Panc1 (cell line): ENCODE results near the gene FBLN2. TPM values are rescaled to one million over a fixed set of nuclear protein-coding genes. Genes with fewer than 3 reads are reported as not detected.

ENCODE experiments used
- ATAC-seq: fragments of 200-7000 bp; cut with Tn5 transposase; 2 replicates; pipeline ENCODE4 v1.9.1; 2020; ENCODE audit warnings: mild to moderate bottlenecking, moderate library complexity
- BruUV-seq: library from RNA; stranded (reverse); fragments of 400-500 nt; replicated peaks from 2 replicates; lab custom pipeline; 2021; lab: Mats Ljungman, UMichigan
- CTCF ChIA-PET: fragments of 300-600 bp; sonication (Branson Sonifier 250); formaldehyde crosslinking; loops from one replicate; lab custom pipeline; 2022; ENCODE audit warnings: antibody characterized with exemption; lab: Charles Lee
- POLR2A ChIA-PET: fragments of 300-600 bp; sonication (Branson Sonifier 250); formaldehyde crosslinking; loops from one replicate; lab custom pipeline; 2022; ENCODE audit warnings: antibody characterized with exemption; lab: Charles Lee
- DNase-seq: peaks from one replicate; pipeline ENCODE4 v3.0.0-alpha.2; 2010; ENCODE audit warnings: low read depth, low spot score
- H3K27ac ChIP-seq: 2 replicates; pipeline ENCODE4 v1.5.1; 2011; ENCODE audit warnings: mild to moderate bottlenecking, low read length, inconsistent platforms
- H3K27me3 ChIP-seq: fragments of 200-500 bp; sonication (Bioruptor generic); 2 replicates; pipeline ENCODE4 v1.6.0; 2014; ENCODE audit warnings: low read length, inconsistent platforms; ENCODE audit not compliant: control insufficient read depth, insufficient read depth
- H3K36me3 ChIP-seq: fragments of 200-500 bp; sonication (Bioruptor generic); 2 replicates; pipeline ENCODE4 v1.5.1; 2014; ENCODE audit warnings: inconsistent platforms, mild to moderate bottlenecking, low read length, moderate library complexity; ENCODE audit not compliant: control insufficient read depth, insufficient read depth
- H3K4me1 ChIP-seq: 2 replicates; pipeline ENCODE4 v1.5.1; 2011; ENCODE audit warnings: inconsistent platforms, mild to moderate bottlenecking, low read length, moderate library complexity; ENCODE audit not compliant: control insufficient read depth, insufficient read depth
- H3K4me3 ChIP-seq, 2 experiments: 2 replicates each; pipeline ENCODE4 v1.5.1; 2011 to 2012; ENCODE audit warnings: low read depth in 2 of 2, low read length in 2 of 2, mild to moderate bottlenecking in 2 of 2, inconsistent platforms in 1 of 2, moderate library complexity in 1 of 2
- H3K9me3 ChIP-seq: fragments of 200-500 bp; sonication (Bioruptor generic); 2 replicates; pipeline ENCODE4 v1.5.1; 2014; ENCODE audit warnings: low read depth, mild to moderate bottlenecking, inconsistent platforms, low read length, moderate library complexity; ENCODE audit not compliant: control insufficient read depth, insufficient read depth
- POLR2AphosphoS5 ChIP-seq: IDR thresholded peaks from 2 replicates; pipeline ENCODE4 v1.6.1; 2012; ENCODE audit warnings: mild to moderate bottlenecking, low read depth, low read length, moderate library complexity
- REST ChIP-seq, 2 experiments: IDR thresholded peaks; 2 replicates each; pipeline ENCODE4 v1.6.1; 2011 to 2012; ENCODE audit warnings: low read depth in 2 of 2, control low read depth in 1 of 2, low read length in 1 of 2, mild to moderate bottlenecking in 1 of 2, moderate library complexity in 1 of 2; ENCODE audit not compliant: insufficient read depth in 1 of 2
- SIN3A ChIP-seq: IDR thresholded peaks from 2 replicates; pipeline ENCODE4 v1.6.1; 2012; ENCODE audit warnings: low read depth, mild to moderate bottlenecking, low read length, moderate library complexity, borderline replicate concordance; ENCODE audit not compliant: insufficient read depth
- TCF7L2 ChIP-seq: IDR thresholded peaks from 2 replicates; pipeline ENCODE4 v1.6.1; 2011; ENCODE audit warnings: mild to moderate bottlenecking, low read depth, low read length, inconsistent platforms
- in situ Hi-C: cut with HindIII; loops from 2 replicates; pipeline ENCODE4 v1.10.0; 2016; ENCODE audit warnings: low sequenced_read_pairs, low pct_unique_long_range_greater_than_20kb
- intact Hi-C: fragments of 100-400 bp; cut with micrococcal nuclease; formaldehyde crosslinking; loops from one replicate; pipeline ENCODE4 v1.10.0; 2022; ENCODE audit not compliant: unreplicated experiment
- total RNA-seq: library from RNA; stranded (reverse); gene quantifications from one replicate; pipeline ENCODE4 v1.2.1, GENCODE V29; 2021; ENCODE audit not compliant: unreplicated experiment
- TF ChIP-seq, protein P1 (sequence below): fragments of 450-650 bp; IDR thresholded peaks from 2 replicates; pipeline ENCODE4 v1.5.1; 2017; ENCODE audit warnings: mild to moderate bottlenecking

Gene FBLN2
- total RNA-seq, 1 experiment from 2014 or later: 0.44 TPM

GRCh38 chr3:13566769-13567310 is 17.9 kb downstream of the FBLN2 start:
- CTCF ChIA-PET: no interaction called here
- Histone ChIP-seq H3K4me1 (no peaks in the 10 kb centered on the region), H3K27ac (no peak overlapping the region), H3K9me3 (no peaks in the 10 kb centered on the region), H3K4me3 (no peak overlapping the region), H3K36me3 (no peaks in the 10 kb centered on the region), H3K27me3 (no peaks in the 10 kb centered on the region)
- intact Hi-C loops: no loop called here
- TF ChIP-seq, protein P1, sequence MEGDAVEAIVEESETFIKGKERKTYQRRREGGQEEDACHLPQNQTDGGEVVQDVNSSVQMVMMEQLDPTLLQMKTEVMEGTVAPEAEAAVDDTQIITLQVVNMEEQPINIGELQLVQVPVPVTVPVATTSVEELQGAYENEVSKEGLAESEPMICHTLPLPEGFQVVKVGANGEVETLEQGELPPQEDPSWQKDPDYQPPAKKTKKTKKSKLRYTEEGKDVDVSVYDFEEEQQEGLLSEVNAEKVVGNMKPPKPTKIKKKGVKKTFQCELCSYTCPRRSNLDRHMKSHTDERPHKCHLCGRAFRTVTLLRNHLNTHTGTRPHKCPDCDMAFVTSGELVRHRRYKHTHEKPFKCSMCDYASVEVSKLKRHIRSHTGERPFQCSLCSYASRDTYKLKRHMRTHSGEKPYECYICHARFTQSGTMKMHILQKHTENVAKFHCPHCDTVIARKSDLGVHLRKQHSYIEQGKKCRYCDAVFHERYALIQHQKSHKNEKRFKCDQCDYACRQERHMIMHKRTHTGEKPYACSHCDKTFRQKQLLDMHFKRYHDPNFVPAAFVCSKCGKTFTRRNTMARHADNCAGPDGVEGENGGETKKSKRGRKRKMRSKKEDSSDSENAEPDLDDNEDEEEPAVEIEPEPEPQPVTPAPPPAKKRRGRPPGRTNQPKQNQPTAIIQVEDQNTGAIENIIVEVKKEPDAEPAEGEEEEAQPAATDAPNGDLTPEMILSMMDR: no peak
- TF ChIP-seq TCF7L2: no peak
- no peak for TF ChIP-seq SIN3A
- no peak for TF ChIP-seq REST (IDR thresholded peaks at IDR 0.05; ENCODE audit: insufficient read depth in 1 of 2, low read depth in 2 of 2, low read length in 1 of 2)
- no peak for TF ChIP-seq POLR2AphosphoS5
- in situ Hi-C loops: no loop called here
- no peak for ATAC-seq
- DNase-seq: no peak
- BruUV-seq: no TSS peak
- POLR2A ChIA-PET: no interaction called here

GRCh38 chr3:13567684-13568514 is 19.0 kb downstream of the FBLN2 start:
- no peaks in the 10 kb centered on the region for H3K27me3 ChIP-seq
- intact Hi-C loops: no loop called here
- TF ChIP-seq REST (IDR thresholded peaks at IDR 0.05; ENCODE audit: insufficient read depth in 1 of 2, low read depth in 2 of 2, low read length in 1 of 2) (no peak), TCF7L2 (no peak), SIN3A (no peak), POLR2AphosphoS5 (no peak)
- TF ChIP-seq, protein P1: no peak
- ChIA-PET POLR2A (interaction anchor here (0.6 kb wide), 1 partner anchor 401 kb away, joined by 3 read pairs; no protein-coding TSS in a partner anchor), CTCF (no interaction called here)
- H3K27ac ChIP-seq: no peak overlapping the region
- no peaks in the 10 kb centered on the region for H3K9me3 ChIP-seq
- BruUV-seq: no TSS peak
- in situ Hi-C loops: no loop called here
- no peak overlapping the region for H3K4me3 ChIP-seq
- DNase-seq (no peak), ATAC-seq (no peak)
- H3K36me3 ChIP-seq: no peaks in the 10 kb centered on the region
- H3K4me1 ChIP-seq: no peaks in the 10 kb centered on the region
